Liver (tissue), 9 donors: ENCODE measurements around the gene UBR4. TPM values are rescaled to one million over a fixed set of nuclear protein-coding genes. Genes with fewer than 3 reads are reported as not detected.
A peak's percentile ranks its signal among the peaks of the same experiment; 100 is the strongest.

Experiments
- DNase-seq: peaks from one replicate; pipeline ENCODE4 v3.0.0-alpha.2; 2017; ENCODE audit warnings: low spot score
- H3K27ac ChIP-seq, 2 donors: one replicate each; pipeline ENCODE4 v1.7.0; 2013; ENCODE audit warnings: inconsistent platforms in 2 of 2, low read length in 2 of 2, control low read depth in 1 of 2, low read depth in 1 of 2, mild to moderate bottlenecking in 1 of 2
- H3K27me3 ChIP-seq, 4 donors: one replicate each; pipeline versions ENCODE4 v1.6.1 to v1.7.0; 2013; ENCODE audit warnings: low read length in 3 of 4, inconsistent platforms in 1 of 4, mild to moderate bottlenecking in 1 of 4, moderate library complexity in 1 of 4; ENCODE audit not compliant: control insufficient read depth in 4 of 4, insufficient read depth in 4 of 4
- H3K36me3 ChIP-seq, 4 donors: one replicate each; pipeline versions ENCODE4 v1.6.1 to v1.7.0; 2013; ENCODE audit warnings: low read length in 3 of 4, mild to moderate bottlenecking in 3 of 4, low read depth in 1 of 4, moderate library complexity in 1 of 4; ENCODE audit not compliant: control insufficient read depth in 4 of 4, insufficient read depth in 3 of 4
- H3K4me1 ChIP-seq, 4 donors: one replicate each; pipeline versions ENCODE4 v1.6.1 to v1.7.0; 2013; ENCODE audit warnings: low read length in 3 of 4, mild to moderate bottlenecking in 3 of 4, moderate library complexity in 1 of 4; ENCODE audit not compliant: control insufficient read depth in 4 of 4, insufficient read depth in 4 of 4
- H3K4me3 ChIP-seq, 3 donors: one replicate each; pipeline versions ENCODE4 v1.6.1 to v1.7.0; 2013; ENCODE audit warnings: low read length in 3 of 3, control low read depth in 1 of 3, low read depth in 1 of 3, mild to moderate bottlenecking in 1 of 3
- H3K9ac ChIP-seq, 2 donors: one replicate each; pipeline ENCODE4 v1.7.0; 2013; ENCODE audit warnings: low read length in 2 of 2, mild to moderate bottlenecking in 2 of 2, moderate library complexity in 2 of 2, control low read depth in 1 of 2, low read depth in 1 of 2
- H3K9me3 ChIP-seq, 4 donors: one replicate each; pipeline versions ENCODE4 v1.6.1 to v1.7.0; 2013; ENCODE audit warnings: low read length in 3 of 4; ENCODE audit not compliant: control insufficient read depth in 4 of 4
- ATF3 ChIP-seq: IDR thresholded peaks from 2 replicates; pipeline ENCODE4 v1.6.1; 2016; ENCODE audit warnings: antibody characterized with exemption
- FOXA1 ChIP-seq: IDR thresholded peaks from 2 replicates; pipeline ENCODE4 v1.6.1; 2016; ENCODE audit warnings: antibody characterized with exemption
- FOXA2 ChIP-seq: IDR thresholded peaks from 2 replicates; pipeline ENCODE4 v1.6.1; 2016; ENCODE audit warnings: antibody characterized with exemption
- GABPA ChIP-seq, 2 donors: IDR thresholded peaks in 1 of 2; conservative IDR thresholded peaks in 1 of 2; 2 replicates each; pipeline ENCODE4 v1.6.1; 2016; ENCODE audit warnings: antibody characterized with exemption in 2 of 2, mild to moderate bottlenecking in 1 of 2, moderate library complexity in 1 of 2
- HNF4A ChIP-seq, 2 donors: conservative IDR thresholded peaks; 2 replicates each; pipeline ENCODE4 v1.6.1; 2016; ENCODE audit warnings: antibody characterized with exemption in 2 of 2, mild to moderate bottlenecking in 2 of 2
- JUND ChIP-seq, 2 donors: IDR thresholded peaks; 2 replicates each; pipeline ENCODE4 v1.6.1; 2016; ENCODE audit warnings: antibody characterized with exemption in 2 of 2
- NR2F2 ChIP-seq: IDR thresholded peaks from 2 replicates; pipeline ENCODE4 v1.6.1; 2016; ENCODE audit warnings: antibody characterized with exemption
- RXRA ChIP-seq, 2 donors: IDR thresholded peaks; 2 replicates each; pipeline ENCODE4 v1.6.1; 2017 to 2018; ENCODE audit warnings: antibody characterized with exemption in 2 of 2, mild to moderate bottlenecking in 1 of 2
- TAF1 ChIP-seq: conservative IDR thresholded peaks from 2 replicates; pipeline ENCODE4 v1.6.1; 2016; ENCODE audit warnings: antibody characterized with exemption, mild to moderate bottlenecking
- YY1 ChIP-seq: IDR thresholded peaks from 2 replicates; pipeline ENCODE4 v1.6.1; 2016; ENCODE audit warnings: antibody characterized with exemption, mild to moderate bottlenecking
- ZBTB33 ChIP-seq: IDR thresholded peaks from 2 replicates; pipeline ENCODE4 v1.6.1; 2016; ENCODE audit warnings: antibody characterized with exemption
- WGBS: extraction: QIAGEN DNeasy Blood & Tissue Kit; methylation state at CpG from one replicate; pipeline ENCODE4 v1.1.7; 2013; 5-methylcytosine and 5-hydroxymethylcytosine counted together
- polyA plus RNA-seq, 2 donors: library from polyadenylated mRNA; stranded (reverse) in 1 of 2; unstranded in 1 of 2; fragments of 200-250 nt in 1 of 2; fragments of >200 nt in 1 of 2; fragmentation: Nextera tagmentation in 1 of 2; extraction: Ambion mirVana in 1 of 2; gene quantifications; one replicate each; pipeline versions ENCODE4 v1.2.1 to v1.2.3, GENCODE V29; 2013 to 2015
- total RNA-seq, 2 donors: library from RNA; depleted of rRNA; stranded (reverse); fragments of >200 nt; gene quantifications; one replicate each; pipeline ENCODE4 v1.2.3, GENCODE V29; 2014
- TF ChIP-seq, protein P1 (sequence below): IDR thresholded peaks from 2 replicates; pipeline ENCODE4 v1.6.1; 2016; ENCODE audit warnings: antibody characterized with exemption
- TF ChIP-seq, protein P2 (sequence below): fragments of 150-350 bp; IDR thresholded peaks from 2 replicates; pipeline ENCODE4 v1.5.1; 2017; ENCODE audit warnings: improper control_type of control experiment, low read depth, low read length; ENCODE audit not compliant: missing input control
- TF ChIP-seq, protein P3 (sequence below): IDR thresholded peaks from 2 replicates; pipeline ENCODE4 v1.6.1; 2016; ENCODE audit warnings: antibody characterized with exemption, mild to moderate bottlenecking
- donor health status: healthy.
- donor health status: healthy.
- donor health status: healthy.
- donor health status: healthy.
- donor health status: healthy.

Gene UBR4
- total and polyA plus RNA-seq, 4 donors, result 45.4 to 156 (median 86.9) TPM

DNA sequence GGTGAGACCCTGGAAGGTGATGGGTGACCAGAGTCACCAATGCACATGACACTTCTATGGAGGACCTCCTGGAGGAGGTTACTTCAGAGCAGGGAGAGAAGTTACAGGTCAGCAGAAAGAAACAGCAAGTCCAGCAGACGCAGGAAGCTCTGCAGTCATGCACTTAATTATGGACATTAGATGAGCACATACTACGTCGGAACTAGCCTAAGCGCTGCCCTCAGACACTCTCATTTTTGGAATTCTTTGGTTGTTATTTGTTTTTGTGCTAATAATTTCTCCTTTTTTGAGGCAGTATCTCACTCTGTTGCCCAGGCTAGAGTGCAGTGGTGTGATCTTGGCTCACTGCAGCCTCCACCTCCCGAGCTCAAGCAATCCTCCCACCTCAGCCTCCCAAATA, 160.3 kb downstream of the UBR4 start:
- Histone ChIP-seq H3K27me3 (no peaks in the 10 kb centered on the region), H3K9ac (no peak overlapping the region), H3K27ac (no peak overlapping the region), H3K36me3 (no peaks in the 10 kb centered on the region), H3K9me3 (no peaks in the 10 kb centered on the region), H3K4me1 (peaks cover 11 to 23% (median 18%) of the 10 kb centered on the region in 4 donors), H3K4me3 (no peak overlapping the region)
- 81% methylated on average over 5 of the region's 5 CpGs for WGBS
- DNase-seq, result no peak
- TF ChIP-seq FOXA1 (no peak), FOXA2 (no peak), HNF4A (conservative IDR thresholded peaks at IDR 0.05) (no peak), ZBTB33 (no peak), ATF3 (no peak), YY1 (no peak), NR2F2 (no peak), GABPA (IDR thresholded peaks at IDR 0.05 in 1 of 2, conservative IDR thresholded peaks at IDR 0.05 in 1 of 2) (no peak), RXRA (IDR thresholded peaks at IDR 0.05) (no peak), JUND (IDR thresholded peaks at IDR 0.05) (no peak), TAF1 (no peak)
- TF ChIP-seq, protein P1, sequence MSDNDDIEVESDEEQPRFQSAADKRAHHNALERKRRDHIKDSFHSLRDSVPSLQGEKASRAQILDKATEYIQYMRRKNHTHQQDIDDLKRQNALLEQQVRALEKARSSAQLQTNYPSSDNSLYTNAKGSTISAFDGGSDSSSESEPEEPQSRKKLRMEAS, result no peak
- TF ChIP-seq, protein P2, sequence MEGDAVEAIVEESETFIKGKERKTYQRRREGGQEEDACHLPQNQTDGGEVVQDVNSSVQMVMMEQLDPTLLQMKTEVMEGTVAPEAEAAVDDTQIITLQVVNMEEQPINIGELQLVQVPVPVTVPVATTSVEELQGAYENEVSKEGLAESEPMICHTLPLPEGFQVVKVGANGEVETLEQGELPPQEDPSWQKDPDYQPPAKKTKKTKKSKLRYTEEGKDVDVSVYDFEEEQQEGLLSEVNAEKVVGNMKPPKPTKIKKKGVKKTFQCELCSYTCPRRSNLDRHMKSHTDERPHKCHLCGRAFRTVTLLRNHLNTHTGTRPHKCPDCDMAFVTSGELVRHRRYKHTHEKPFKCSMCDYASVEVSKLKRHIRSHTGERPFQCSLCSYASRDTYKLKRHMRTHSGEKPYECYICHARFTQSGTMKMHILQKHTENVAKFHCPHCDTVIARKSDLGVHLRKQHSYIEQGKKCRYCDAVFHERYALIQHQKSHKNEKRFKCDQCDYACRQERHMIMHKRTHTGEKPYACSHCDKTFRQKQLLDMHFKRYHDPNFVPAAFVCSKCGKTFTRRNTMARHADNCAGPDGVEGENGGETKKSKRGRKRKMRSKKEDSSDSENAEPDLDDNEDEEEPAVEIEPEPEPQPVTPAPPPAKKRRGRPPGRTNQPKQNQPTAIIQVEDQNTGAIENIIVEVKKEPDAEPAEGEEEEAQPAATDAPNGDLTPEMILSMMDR, result no peak
- TF ChIP-seq, protein P3, sequence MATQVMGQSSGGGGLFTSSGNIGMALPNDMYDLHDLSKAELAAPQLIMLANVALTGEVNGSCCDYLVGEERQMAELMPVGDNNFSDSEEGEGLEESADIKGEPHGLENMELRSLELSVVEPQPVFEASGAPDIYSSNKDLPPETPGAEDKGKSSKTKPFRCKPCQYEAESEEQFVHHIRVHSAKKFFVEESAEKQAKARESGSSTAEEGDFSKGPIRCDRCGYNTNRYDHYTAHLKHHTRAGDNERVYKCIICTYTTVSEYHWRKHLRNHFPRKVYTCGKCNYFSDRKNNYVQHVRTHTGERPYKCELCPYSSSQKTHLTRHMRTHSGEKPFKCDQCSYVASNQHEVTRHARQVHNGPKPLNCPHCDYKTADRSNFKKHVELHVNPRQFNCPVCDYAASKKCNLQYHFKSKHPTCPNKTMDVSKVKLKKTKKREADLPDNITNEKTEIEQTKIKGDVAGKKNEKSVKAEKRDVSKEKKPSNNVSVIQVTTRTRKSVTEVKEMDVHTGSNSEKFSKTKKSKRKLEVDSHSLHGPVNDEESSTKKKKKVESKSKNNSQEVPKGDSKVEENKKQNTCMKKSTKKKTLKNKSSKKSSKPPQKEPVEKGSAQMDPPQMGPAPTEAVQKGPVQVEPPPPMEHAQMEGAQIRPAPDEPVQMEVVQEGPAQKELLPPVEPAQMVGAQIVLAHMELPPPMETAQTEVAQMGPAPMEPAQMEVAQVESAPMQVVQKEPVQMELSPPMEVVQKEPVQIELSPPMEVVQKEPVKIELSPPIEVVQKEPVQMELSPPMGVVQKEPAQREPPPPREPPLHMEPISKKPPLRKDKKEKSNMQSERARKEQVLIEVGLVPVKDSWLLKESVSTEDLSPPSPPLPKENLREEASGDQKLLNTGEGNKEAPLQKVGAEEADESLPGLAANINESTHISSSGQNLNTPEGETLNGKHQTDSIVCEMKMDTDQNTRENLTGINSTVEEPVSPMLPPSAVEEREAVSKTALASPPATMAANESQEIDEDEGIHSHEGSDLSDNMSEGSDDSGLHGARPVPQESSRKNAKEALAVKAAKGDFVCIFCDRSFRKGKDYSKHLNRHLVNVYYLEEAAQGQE, result no peak

GRCh38 chr1:19049128-19049768, 160.8 kb downstream of the UBR4 start:
- H3K4me1 ChIP-seq, result peaks cover 15 to 29% (median 19%) of the 10 kb centered on the region in 4 donors
- H3K9ac ChIP-seq, result no peak overlapping the region
- WGBS, result 81% methylated on average over 15 of the region's 15 CpGs
- TF ChIP-seq, protein P3, result no peak
- TF ChIP-seq NR2F2, result peak; percentile 74
- no peak overlapping the region for H3K4me3 ChIP-seq
- no peak for DNase-seq
- H3K27me3 ChIP-seq, result no peaks in the 10 kb centered on the region
- H3K27ac ChIP-seq, result no peak overlapping the region
- no peaks in the 10 kb centered on the region for H3K9me3 ChIP-seq
- no peaks in the 10 kb centered on the region for H3K36me3 ChIP-seq
